NT2/D1 (cell line): Measurements from ENCODE around the gene RGS11.

Experiments
- SUZ12 ChIP-seq: IDR thresholded peaks from 2 replicates; pipeline ENCODE4 v1.6.1; 2011; ENCODE audit not compliant: insufficient read length, insufficient read depth; ENCODE audit errors: extremely low read depth
- YY1 ChIP-seq: IDR thresholded peaks from 2 replicates; pipeline ENCODE4 v1.6.1; 2011; ENCODE audit not compliant: insufficient read length, insufficient read depth
- ZNF274 ChIP-seq: IDR thresholded peaks from 2 replicates; pipeline ENCODE4 v1.6.1; 2011; ENCODE audit warnings: mild to moderate bottlenecking, low read depth, low read length

DNA sequence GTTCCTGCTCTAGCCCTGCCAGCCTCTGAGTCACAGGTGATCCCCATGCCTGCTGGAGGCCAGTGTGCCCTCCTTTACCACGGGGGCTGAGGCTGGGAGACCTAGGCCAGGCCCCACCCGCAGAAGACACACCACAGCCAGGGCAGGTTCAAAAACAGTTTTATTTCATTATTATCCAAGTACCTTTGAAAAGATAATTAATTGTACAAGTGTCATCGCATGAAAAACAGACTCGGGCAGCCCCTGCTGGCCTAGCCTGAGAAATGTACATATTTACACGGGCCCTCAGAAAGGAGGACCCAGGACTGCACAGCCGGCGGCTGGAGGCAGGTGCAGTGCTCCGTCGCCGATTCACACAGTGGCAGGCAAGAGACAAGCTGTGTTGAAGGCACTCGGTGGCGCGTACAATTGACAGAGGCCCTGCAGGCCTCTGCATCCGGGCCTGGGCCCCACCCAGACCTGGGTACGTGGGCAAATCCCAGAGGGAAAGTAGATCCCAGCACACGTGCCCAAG, 11.6 kb upstream of the RGS11 start:
- no peak for TF ChIP-seq YY1
- TF ChIP-seq SUZ12, result no peak
- TF ChIP-seq ZNF274, result no peak
